GM18951 (cell line): Measurements from ENCODE around the gene SDR42E2.
"Not testable (repeated sequence)": the region's sequence is repeated elsewhere in the genome, so short reads cannot be mapped to it uniquely, and the experiment has no call there.

ENCODE experiments used
- POLR2A ChIP-seq: IDR thresholded peaks from 4 replicates; pipeline ENCODE4 v1.6.1; 2011; ENCODE audit warnings: mild to moderate bottlenecking; ENCODE audit not compliant: insufficient read length, insufficient read depth; ENCODE audit errors: extremely low read depth
- in situ Hi-C: fragments of 300-500 bp; cut with MboI; formaldehyde crosslinking; loops from one replicate; pipeline ENCODE4 v1.12.0; 2022; ENCODE audit warnings: low sequenced_read_pairs, mixed read lengths, inconsistent platforms; ENCODE audit not compliant: unreplicated experiment

The SDR42E2 gene

GRCh38 chr16:22139008-22139407 is 23.3 kb upstream of the SDR42E2 start:
- no peak for TF ChIP-seq POLR2A
- in situ Hi-C loops: no loop called here

- TF ChIP-seq POLR2A: no peak
- in situ Hi-C loops: no loop called here
Measured at GRCh38 chr16:22139732-22140131, 22.6 kb upstream of the SDR42E2 start.

GRCh38 chr16:22141767-22142166 is 20.5 kb upstream of the SDR42E2 start:
- in situ Hi-C loops: no loop called here
- no peak for TF ChIP-seq POLR2A

- in situ Hi-C loops: no loop called here
- no peak for TF ChIP-seq POLR2A
Measured at GRCh38 chr16:22144520-22144919, 17.8 kb upstream of the SDR42E2 start.

DNA sequence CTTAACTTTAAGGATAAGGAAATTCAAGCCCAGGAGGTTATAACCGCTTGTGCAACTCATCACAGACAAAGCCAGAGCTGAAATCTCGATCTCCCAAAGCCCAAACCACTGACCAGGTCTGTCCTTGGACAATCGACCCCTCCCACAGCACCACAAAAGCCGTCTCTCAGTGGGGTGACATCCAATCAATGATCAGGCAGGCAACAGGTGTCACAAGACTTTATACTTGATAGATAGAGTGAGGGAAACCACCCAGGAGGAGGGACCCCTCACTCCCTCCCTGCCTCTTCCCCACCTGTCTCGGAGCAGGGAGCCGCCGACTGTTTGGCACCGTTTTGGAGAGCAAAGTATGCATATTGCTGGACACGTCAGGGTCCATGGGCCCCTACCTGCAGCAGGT is 14.5 kb upstream of the SDR42E2 start:
- in situ Hi-C loops: no loop called here
- no peak for TF ChIP-seq POLR2A

GRCh38 chr16:22151246-22151998 is 10.9 kb upstream of the SDR42E2 start:
- TF ChIP-seq POLR2A: no peak
- in situ Hi-C loops: no loop called here

- no peak for TF ChIP-seq POLR2A
- in situ Hi-C loops: no loop called here
Measured at GRCh38 chr16:22152316-22152715, 10.0 kb upstream of the SDR42E2 start.

DNA sequence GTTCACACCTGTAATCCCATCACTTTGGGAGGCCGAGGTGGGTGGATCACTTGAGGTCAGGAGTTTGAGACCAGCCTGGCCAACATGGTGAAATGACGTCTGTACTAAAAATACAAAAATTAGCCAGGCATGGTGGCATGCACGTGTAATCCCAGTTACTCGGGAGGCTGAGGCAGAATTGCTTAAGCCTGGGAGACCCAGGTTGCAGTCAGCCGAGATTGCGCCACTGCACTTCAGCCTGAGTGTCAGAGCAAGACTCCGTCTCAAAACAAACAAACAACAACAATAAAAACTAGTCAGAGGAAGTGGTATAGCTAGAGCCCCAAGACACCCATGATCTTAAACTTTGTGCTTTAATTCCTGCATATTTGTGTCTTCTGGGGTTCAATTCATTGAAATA is 9.2 kb upstream of the SDR42E2 start:
- in situ Hi-C loops: not testable (repeated sequence)

GRCh38 chr16:22161401-22161800 is 905 bp upstream of the SDR42E2 start:
- in situ Hi-C loops: no loop called here
- TF ChIP-seq POLR2A: no peak

DNA sequence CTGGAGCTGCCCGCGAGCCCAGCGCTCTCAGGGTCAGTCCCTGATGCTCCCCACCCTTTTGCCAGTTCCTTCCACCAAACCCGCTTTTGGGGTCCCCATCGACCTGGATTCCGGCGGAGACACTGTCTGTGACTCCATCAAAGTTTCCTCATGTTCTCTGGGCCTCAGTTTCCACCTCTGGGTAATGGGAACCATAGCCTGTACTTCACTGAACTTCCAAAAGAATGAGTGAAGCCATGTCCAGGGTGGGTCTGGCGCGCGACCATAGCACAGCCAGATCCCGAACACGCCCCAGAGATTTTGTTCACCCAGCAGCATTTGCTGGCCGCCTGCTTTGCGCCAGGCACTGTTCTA is 327 bp downstream of the SDR42E2 start:
- in situ Hi-C loops: no loop called here
- TF ChIP-seq POLR2A: no peak

DNA sequence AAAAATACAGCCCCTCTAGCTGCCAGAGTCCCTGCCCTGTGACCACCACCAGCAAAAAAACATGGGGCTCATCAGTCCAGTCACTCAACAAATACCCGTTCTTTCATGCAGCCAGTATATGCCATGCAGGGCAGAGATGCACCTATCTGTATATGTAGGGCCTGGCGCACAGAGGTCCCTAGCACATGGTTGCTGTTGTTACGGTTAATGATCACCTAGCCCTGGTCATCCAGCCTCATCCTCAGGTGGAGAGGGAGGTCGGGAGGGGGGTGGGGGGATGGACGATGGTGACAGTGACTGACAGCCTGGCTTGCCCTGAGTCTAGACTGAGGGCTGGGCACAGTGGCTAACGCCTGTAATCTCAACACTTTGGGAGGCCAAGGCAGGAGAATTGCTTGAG is 1.5 kb downstream of the SDR42E2 start:
- in situ Hi-C loops: no loop called here
- TF ChIP-seq POLR2A: no peak

GRCh38 chr16:22164482-22164881 is 2.2 kb downstream of the SDR42E2 start:
- in situ Hi-C loops: no loop called here
- TF ChIP-seq POLR2A: no peak

DNA sequence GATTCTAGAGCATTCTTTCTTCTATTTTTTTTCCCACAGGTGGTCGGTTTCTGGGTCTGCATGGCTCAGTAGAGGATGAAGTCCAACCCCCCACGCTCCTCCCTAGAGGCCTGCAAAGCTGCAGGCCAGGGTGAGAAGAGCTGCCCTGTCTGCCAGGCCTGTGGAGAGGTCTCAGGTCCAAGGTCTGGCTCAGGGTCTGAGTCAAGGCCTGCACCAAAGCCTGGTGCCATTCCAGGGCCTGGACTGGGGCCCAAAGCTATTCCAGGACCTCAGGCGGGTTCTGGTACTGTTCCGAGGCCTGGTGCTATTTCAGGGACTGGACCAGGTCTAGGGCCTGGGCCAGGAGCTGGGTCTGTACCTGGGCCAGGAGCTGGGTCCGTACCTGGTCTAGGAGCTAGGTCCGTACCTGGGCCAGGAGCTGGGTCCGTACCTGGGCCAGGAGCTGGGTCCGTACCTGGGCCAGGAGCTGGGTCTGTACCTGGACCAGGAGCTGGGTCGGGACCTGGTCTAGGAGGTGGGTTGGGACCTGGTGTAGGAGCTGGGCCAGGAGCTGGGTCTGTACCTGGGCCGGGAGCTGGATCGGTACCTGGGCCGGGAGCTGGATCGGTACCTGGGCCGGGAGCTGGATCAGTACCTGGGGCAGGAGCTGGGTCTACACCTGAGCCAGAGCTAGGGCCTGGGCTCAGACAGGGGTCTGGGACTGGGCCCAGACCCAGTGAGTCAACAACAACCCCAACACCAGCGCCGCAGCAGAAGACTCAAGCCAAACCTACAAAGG is 3.4 kb downstream of the SDR42E2 start:
- TF ChIP-seq POLR2A: no peak
- in situ Hi-C loops: no loop called here

DNA sequence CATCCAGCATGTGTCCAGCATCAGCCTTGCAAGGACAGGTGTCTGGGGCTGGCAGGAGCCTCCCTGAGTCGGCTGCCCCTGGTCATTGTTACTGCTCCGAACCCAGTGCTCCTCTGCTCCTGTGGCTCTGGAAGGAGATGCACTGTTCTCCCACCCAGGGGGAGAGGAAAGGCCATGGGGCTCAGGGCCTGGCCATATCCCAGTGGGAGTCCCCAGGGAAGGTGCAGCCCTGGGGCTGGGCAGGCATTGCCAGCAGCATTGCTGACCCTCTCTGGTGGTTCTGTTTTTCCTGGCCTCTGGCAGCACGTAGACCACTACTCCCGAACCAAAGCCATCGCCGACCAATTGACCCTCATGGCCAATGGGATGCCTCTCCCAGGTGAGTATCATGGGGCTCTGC is 9.6 kb downstream of the SDR42E2 start:
- in situ Hi-C loops: no loop called here
- no peak for TF ChIP-seq POLR2A

DNA sequence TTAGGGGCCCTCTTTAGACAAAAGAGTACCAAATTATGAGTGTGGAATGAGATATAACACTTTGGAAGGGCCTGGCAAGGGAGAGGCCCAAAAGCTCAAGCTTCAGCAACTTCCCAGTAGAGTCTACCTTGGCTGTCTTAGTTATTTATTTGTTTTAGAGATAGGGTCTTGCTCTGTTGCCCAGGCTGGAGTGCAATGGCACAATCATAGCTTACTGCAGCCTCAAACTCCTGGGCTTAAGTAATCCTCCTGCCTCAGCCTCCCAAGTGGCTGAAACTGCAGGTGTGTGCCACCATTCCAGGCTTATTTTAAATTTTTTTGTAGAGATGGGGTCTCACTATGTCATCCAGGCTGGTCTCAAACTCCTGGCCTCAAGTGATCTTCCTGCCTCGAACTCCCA is 10.3 kb downstream of the SDR42E2 start:
- in situ Hi-C loops: not testable (repeated sequence)

DNA sequence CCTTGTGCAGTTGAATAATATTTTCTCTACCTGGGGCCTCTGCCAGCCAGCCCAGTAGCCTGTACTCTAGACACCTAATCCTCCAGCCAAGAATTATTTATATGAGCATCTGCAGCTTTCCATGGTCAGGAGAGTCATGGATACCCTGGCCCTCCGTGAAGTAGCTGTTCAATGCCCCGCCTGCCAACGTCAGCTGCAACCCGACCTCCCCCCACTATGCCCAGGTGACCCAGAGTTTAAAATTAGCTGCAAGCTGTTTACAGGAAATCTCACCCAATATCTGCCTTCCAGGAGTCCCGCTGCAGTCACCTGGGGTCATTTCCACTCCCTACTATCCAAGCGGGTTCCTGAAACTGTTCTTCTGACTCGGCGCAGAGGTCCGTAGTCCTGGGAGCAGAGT is 12.3 kb downstream of the SDR42E2 start:
- TF ChIP-seq POLR2A: no peak
- in situ Hi-C loops: no loop called here
